ENCODE measurements around the gene SALL4.
"Not testable (repeated sequence)": the region's sequence is repeated elsewhere in the genome, so short reads cannot be mapped to it uniquely, and the experiment has no call there.

SALL4 gene

DNA sequence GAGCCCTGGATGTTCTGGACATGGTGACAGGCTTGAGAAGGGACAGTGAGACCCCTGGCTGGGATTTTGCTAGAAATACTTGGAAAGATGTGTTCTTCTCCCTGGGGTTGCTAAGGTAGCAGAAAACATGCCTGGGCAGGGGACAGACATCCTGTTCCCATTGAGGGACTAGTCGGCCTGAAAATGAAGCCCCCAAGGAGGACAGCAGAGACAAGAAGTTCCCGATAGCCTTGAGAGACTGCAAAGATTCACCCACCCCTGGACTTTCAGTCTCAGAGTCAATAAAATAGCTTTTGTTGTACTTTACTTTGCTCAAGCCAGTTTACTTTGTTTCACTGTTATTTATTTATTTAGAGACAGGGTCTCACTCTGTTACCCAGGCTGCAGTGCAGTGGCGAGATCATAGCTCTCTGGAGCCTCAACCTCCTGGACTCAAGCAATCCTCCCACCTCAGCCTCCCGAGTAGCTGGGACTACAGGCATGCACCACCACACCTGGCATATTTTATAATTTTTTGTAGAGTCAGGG is 62.5 kb downstream of the SALL4 start:
- in situ Hi-C loops (cut with MboI; ENCODE audit: low sequenced_read_pairs) = no loop called here

GRCh38 chr20:51738877-51739447 is 63.4 kb downstream of the SALL4 start:
- in situ Hi-C loops (cut with MboI; ENCODE audit: low sequenced_read_pairs) = no loop called here

DNA sequence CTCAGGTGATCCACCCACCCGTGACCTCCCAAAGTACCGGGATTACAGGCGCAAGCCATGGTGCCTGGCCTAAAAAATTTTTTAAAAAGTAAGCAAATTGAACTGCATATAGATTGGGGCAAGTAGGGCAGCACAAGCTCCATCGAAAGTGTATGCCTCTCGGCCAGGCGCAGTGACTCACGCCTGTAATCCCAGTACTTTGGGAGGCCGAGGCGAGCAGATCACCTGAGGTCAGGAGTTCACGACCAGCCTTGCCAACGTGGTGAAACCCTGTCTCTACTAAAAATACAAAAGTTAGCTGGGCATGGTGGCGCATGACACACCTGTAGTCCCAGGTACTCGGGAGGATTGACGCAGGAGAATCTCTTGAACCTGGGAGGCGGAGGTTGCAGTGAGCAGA is 64.1 kb downstream of the SALL4 start:
- in situ Hi-C loops (cut with MboI; ENCODE audit: low sequenced_read_pairs) = not testable (repeated sequence)

- in situ Hi-C loops (cut with MboI; ENCODE audit: low sequenced_read_pairs) = no loop called here
These were observed 65.4 kb downstream of the SALL4 start for GRCh38 chr20:51736947-51737346.

- in situ Hi-C loops (cut with MboI; ENCODE audit: low sequenced_read_pairs) = no loop called here
These were observed 66.4 kb downstream of the SALL4 start for GRCh38 chr20:51735728-51736600.

- in situ Hi-C loops (cut with MboI; ENCODE audit: low sequenced_read_pairs) = no loop called here
These were observed 67.2 kb downstream of the SALL4 start for GRCh38 chr20:51734876-51735720.

GRCh38 chr20:51733070-51733469 is 69.3 kb downstream of the SALL4 start:
- in situ Hi-C loops (cut with MboI; ENCODE audit: low sequenced_read_pairs) = no loop called here

All from HL-60/S4 treated with phorbol 12-myristate 13-acetate at 8.2 ng/mL for 4 days and 3 days (cell line).